Progenitor cell of endocrine pancreas (in vitro differentiated cells): ENCODE measurements around the gene CAMK2D. TPM values are rescaled to one million over a fixed set of nuclear protein-coding genes. Genes with fewer than 3 reads are reported as not detected.

ENCODE experiments used
- DNase-seq: peaks from one replicate; pipeline ENCODE4 v3.0.0; 2021; ENCODE audit warnings: low spot score; ENCODE audit not compliant: unreplicated experiment
- H3K27ac Mint-ChIP-seq: 2 replicates; pipeline ENCODE4 v1.8.0; 2021; ENCODE audit warnings: mild to moderate bottlenecking, moderate library complexity, mixed read lengths
- H3K27me3 Mint-ChIP-seq: 2 replicates; pipeline ENCODE4 v1.8.0; 2021; ENCODE audit warnings: mixed read lengths
- H3K36me3 Mint-ChIP-seq: 2 replicates; pipeline ENCODE4 v1.8.0; 2022; ENCODE audit warnings: mixed read lengths; ENCODE audit not compliant: insufficient read depth
- H3K4me1 Mint-ChIP-seq: 2 replicates; pipeline ENCODE4 v1.8.0; 2021; ENCODE audit warnings: low read depth, mixed read lengths
- H3K4me3 Mint-ChIP-seq: 2 replicates; pipeline ENCODE4 v1.8.0; 2021; ENCODE audit warnings: low read depth, mild to moderate bottlenecking, moderate library complexity, mixed read lengths
- H3K9me3 Mint-ChIP-seq: 2 replicates; pipeline ENCODE4 v1.8.0; 2021; ENCODE audit warnings: low read depth, mixed read lengths
- CTCF ChIP-seq: fragments of 200-600 bp; sonication (generic); IDR thresholded peaks from one replicate; pipeline ENCODE4 v1.5.0; 2021; ENCODE audit warnings: antibody characterized with exemption, mild to moderate bottlenecking; ENCODE audit not compliant: unreplicated experiment
- total RNA-seq: library from RNA; stranded (reverse); gene quantifications from 2 replicates; pipeline ENCODE4 v1.2.1, GENCODE V29; 2021

The CAMK2D gene
- total RNA-seq, 1 donor from 2014 or later, result 74.4 TPM

GRCh38 chr4:113497154-113497884 lies 264.2 kb downstream of the CAMK2D start:
- peaks cover 9% of the 10 kb centered on the region for H3K9me3 Mint-ChIP-seq
- no peak for TF ChIP-seq CTCF
- H3K4me1 Mint-ChIP-seq, result peaks cover 4% of the 10 kb centered on the region
- H3K4me3 Mint-ChIP-seq, result no peak overlapping the region
- no peaks in the 10 kb centered on the region for H3K27me3 Mint-ChIP-seq
- H3K27ac Mint-ChIP-seq, result peak overlapping the region; percentile 38
- peaks cover 44% of the 10 kb centered on the region for H3K36me3 Mint-ChIP-seq
- no peak for DNase-seq

DNA sequence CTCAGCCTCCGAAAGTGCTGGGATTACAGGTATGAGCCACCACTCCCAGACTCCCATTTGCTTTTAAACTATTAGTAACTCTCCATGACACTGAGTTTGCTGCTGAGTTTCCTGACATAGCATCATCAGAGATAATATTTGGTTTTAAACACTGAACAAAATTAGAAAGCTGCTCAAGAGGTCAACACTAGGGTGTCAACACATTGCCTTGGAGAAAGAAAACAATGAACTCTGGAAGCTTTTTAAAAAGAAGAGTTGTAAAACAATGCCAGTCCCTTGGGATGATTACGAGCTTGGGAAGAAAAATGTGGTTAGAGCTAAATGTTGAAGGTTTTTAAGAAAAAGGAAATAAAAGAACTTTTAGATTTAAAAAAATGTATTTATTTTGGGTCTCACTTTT lies 264.8 kb downstream of the CAMK2D start:
- no peak overlapping the region for H3K4me3 Mint-ChIP-seq
- H3K27ac Mint-ChIP-seq, result no peak overlapping the region
- peaks cover 4% of the 10 kb centered on the region for H3K4me1 Mint-ChIP-seq
- H3K36me3 Mint-ChIP-seq, result peaks cover 45% of the 10 kb centered on the region
- TF ChIP-seq CTCF, result no peak
- H3K9me3 Mint-ChIP-seq, result peaks cover 9% of the 10 kb centered on the region
- no peaks in the 10 kb centered on the region for H3K27me3 Mint-ChIP-seq
- DNase-seq, result no peak

- no peak for TF ChIP-seq CTCF
- Mint-ChIP-seq H3K27me3 (no peaks in the 10 kb centered on the region), H3K4me1 (peaks cover 4% of the 10 kb centered on the region), H3K9me3 (peaks cover 9% of the 10 kb centered on the region), H3K36me3 (peaks cover 46% of the 10 kb centered on the region), H3K27ac (no peak overlapping the region), H3K4me3 (no peak overlapping the region)
- DNase-seq, result no peak
Measured at GRCh38 chr4:113495790-113496189, 265.7 kb downstream of the CAMK2D start.

GRCh38 chr4:113483131-113483530 lies 278.4 kb downstream of the CAMK2D start:
- no peak for TF ChIP-seq CTCF
- peaks cover 20% of the 10 kb centered on the region for H3K36me3 Mint-ChIP-seq
- H3K9me3 Mint-ChIP-seq, result peaks cover 3% of the 10 kb centered on the region
- H3K27ac Mint-ChIP-seq, result no peak overlapping the region
- no peak overlapping the region for H3K4me3 Mint-ChIP-seq
- no peaks in the 10 kb centered on the region for H3K4me1 Mint-ChIP-seq
- H3K27me3 Mint-ChIP-seq, result no peaks in the 10 kb centered on the region
- DNase-seq, result no peak

GRCh38 chr4:113482325-113482724 lies 279.2 kb downstream of the CAMK2D start:
- Mint-ChIP-seq H3K4me3 (no peak overlapping the region), H3K27me3 (no peaks in the 10 kb centered on the region)

More at GRCh38 chr4:113482325-113482724, 279.2 kb downstream of the CAMK2D start:
- no peak overlapping the region for H3K27ac Mint-ChIP-seq
- DNase-seq, result no peak
- peaks cover 23% of the 10 kb centered on the region for H3K36me3 Mint-ChIP-seq
- no peaks in the 10 kb centered on the region for H3K4me1 Mint-ChIP-seq
- H3K9me3 Mint-ChIP-seq, result peaks cover 3% of the 10 kb centered on the region
- no peak for TF ChIP-seq CTCF
